ENCODE measurements around the gene LHX5. TPM values are rescaled to one million over a fixed set of nuclear protein-coding genes. Genes with fewer than 3 reads are reported as not detected.

The LHX5 gene
- total and polyA plus RNA-seq, 10 donors: not detected

DNA sequence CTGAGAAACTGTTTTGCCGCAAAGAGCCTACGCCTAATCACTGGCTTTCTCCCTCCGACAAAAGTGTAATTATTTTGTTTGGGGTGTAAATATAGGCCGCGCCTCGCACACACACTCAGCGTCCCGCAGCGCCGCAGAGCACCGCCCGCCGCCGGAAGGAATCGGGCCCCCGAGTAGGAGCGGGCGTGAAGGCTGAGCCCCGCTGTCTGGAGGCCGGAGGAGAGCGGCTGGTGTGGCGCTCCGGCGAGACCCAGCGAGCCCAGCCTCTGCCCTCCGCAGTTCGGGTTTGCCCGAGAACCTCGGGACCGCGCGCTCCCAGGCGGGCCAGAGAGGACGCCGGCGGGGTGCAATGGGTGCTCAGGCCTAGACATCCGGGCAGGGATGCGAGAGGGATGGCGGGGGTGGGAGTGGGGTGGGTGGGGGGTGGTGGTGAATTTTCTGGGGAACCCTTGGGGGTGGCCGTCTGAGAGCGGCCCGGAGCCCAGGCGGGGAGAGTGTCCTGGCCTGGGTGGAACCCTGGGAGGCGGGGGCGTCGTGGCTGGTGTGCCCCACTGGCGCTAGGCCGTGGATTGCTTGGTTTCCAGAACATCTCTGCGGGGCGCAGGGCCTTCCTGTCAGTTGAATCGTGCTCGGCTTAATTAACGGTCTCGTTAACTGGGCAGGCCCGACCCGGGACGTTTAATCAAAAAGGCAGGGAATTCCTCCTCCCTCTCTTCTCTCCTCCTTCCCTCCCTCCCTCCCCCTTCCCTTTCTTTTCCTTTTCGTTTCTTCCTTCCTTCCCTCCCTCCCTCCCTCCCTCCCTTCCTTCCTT lies 4.7 kb upstream of the LHX5 start:
- Histone ChIP-seq H3K27ac (no peak overlapping the region), H3K36me3 (no peaks in the 10 kb centered on the region), H3K4me3 (no peak overlapping the region), H3K4me1 (peaks cover 0 to 37% (median 6%) of the 10 kb centered on the region in 6 donors), H3K9me3 (peaks cover 0 to 7% (median 0%) of the 10 kb centered on the region in 8 donors), H3K27me3 (replicated peaks in 1 of 7) (peaks cover 0 to 100% (median 95%) of the 10 kb centered on the region in 7 donors)
- intact Hi-C loops (cut with DNase I; ENCODE audit: low total_unique reads): no loop called here
- TF ChIP-seq POLR2AphosphoS5 (IDR thresholded peaks at IDR 0.05) (no peak), POLR2A (IDR thresholded peaks at IDR 0.05) (no peak)
- TF ChIP-seq, protein P1, sequence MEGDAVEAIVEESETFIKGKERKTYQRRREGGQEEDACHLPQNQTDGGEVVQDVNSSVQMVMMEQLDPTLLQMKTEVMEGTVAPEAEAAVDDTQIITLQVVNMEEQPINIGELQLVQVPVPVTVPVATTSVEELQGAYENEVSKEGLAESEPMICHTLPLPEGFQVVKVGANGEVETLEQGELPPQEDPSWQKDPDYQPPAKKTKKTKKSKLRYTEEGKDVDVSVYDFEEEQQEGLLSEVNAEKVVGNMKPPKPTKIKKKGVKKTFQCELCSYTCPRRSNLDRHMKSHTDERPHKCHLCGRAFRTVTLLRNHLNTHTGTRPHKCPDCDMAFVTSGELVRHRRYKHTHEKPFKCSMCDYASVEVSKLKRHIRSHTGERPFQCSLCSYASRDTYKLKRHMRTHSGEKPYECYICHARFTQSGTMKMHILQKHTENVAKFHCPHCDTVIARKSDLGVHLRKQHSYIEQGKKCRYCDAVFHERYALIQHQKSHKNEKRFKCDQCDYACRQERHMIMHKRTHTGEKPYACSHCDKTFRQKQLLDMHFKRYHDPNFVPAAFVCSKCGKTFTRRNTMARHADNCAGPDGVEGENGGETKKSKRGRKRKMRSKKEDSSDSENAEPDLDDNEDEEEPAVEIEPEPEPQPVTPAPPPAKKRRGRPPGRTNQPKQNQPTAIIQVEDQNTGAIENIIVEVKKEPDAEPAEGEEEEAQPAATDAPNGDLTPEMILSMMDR (IDR thresholded peaks at IDR 0.05 in 8 of 11, conservative IDR thresholded peaks at IDR 0.05 in 3 of 11): no peak
- DNase-seq: no peak
- 2 to 6% (median 5%) methylated on average over 22 to 58 of the region's 58 CpGs for WGBS, 5 donors

DNA sequence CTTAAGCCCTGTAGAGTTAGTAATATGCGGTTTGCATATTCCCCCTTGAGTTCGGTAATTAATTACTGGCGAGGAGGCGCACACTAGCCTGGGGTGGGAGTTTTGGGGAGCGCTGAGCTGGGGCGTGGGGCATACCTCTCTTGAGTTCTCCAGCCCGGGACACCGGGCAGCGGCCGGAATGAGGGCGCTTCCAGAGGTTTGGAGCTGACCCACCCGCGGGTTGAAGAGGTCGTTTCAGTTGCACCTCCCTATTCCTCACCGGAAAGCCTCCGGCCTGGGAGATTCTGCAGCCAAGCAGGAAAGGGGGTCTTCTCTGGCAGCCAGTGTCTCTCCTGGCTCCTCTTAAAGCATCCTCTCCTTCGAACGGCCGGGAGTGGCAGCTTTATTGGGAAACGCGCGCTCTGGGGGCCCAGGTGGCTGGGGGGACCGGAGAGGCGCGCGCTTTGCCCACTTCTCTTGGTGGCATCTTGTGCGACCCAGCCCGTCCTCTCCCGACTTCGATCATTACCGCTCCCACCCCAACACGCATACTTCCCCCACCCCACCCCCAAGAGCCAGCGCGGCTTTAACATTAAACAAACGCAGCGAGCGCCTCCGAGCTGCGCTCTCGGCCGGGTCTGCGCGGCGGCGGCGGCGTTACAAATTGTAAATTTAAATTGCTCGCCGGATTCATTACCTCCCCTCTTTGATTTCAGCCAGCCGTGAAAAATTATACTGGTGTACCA lies 3.9 kb upstream of the LHX5 start:
- intact Hi-C loops (cut with DNase I; ENCODE audit: low total_unique reads): no loop called here

DNA sequence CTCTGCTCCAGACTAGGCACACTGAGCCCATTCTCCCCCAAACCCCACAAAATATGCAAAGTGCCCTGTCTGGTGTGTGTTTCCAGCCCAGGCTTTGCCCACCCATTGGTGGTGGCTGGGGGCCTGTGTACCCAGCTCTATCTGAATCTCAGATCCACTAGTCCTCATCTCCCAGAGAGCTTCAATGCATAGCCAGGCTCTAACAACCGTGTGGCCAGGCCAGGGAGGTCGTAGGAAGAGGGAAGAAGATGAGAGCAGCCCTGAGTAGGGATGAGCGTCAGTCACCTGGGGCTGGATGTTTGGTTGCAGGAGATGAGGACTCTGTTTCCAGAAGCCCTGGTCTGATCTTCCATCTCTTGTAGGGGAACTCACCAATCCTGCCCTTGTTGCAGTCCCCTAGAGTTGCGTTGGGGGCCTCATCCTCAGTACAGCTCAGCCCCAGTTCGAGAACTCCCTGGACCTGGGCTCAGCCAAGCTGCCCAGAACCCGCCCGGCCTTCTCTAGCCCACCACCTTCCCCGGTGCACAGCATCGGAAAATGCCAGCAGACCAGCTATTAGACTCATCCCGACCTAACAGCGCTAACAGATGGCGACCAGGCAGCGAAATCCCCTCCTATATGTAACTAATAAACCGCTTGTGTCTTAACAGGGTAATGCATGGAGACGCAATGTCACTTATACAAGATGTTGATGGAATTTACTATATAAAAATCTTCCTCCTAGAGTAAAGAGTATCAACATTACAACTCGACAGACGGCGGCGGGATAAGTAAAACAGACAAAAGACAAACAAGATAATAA lies 3.2 kb upstream of the LHX5 start:
- TF ChIP-seq POLR2AphosphoS5 (IDR thresholded peaks at IDR 0.05): no peak
- no peak for TF ChIP-seq POLR2A (IDR thresholded peaks at IDR 0.05)
- TF ChIP-seq, protein P1 (IDR thresholded peaks at IDR 0.05 in 8 of 11, conservative IDR thresholded peaks at IDR 0.05 in 3 of 11): no peak
- H3K27ac ChIP-seq: no peak overlapping the region
- H3K27me3 ChIP-seq (replicated peaks in 1 of 7): peaks cover 0 to 100% (median 95%) of the 10 kb centered on the region in 7 donors
- no peaks in the 10 kb centered on the region for H3K36me3 ChIP-seq
- 4 to 11% (median 6%) methylated on average over 18 to 19 of the region's 19 CpGs for WGBS, 5 donors
- no peak overlapping the region for H3K4me3 ChIP-seq
- peaks cover 0 to 7% (median 0%) of the 10 kb centered on the region in 8 donors for H3K9me3 ChIP-seq
- DNase-seq: no peak
- peaks cover 0 to 47% (median 8%) of the 10 kb centered on the region in 6 donors for H3K4me1 ChIP-seq
- intact Hi-C loops (cut with DNase I; ENCODE audit: low total_unique reads): no loop called here

More for the DNA sequence above, 3.9 kb upstream of the LHX5 start:
- Histone ChIP-seq H3K4me3 (no peak overlapping the region), H3K27me3 (replicated peaks in 1 of 7) (peaks cover 0 to 100% (median 95%) of the 10 kb centered on the region in 7 donors), H3K9me3 (peaks cover 0 to 7% (median 0%) of the 10 kb centered on the region in 8 donors), H3K36me3 (no peaks in the 10 kb centered on the region), H3K4me1 (peaks cover 0 to 43% (median 8%) of the 10 kb centered on the region in 6 donors), H3K27ac (no peak overlapping the region)
- no peak for DNase-seq
- WGBS, 5 donors: 3 to 13% (median 4%) methylated on average over 44 to 50 of the region's 50 CpGs
- no peak for TF ChIP-seq POLR2A (IDR thresholded peaks at IDR 0.05)
- no peak for TF ChIP-seq POLR2AphosphoS5 (IDR thresholded peaks at IDR 0.05)
- TF ChIP-seq, protein P1 (IDR thresholded peaks at IDR 0.05 in 8 of 11, conservative IDR thresholded peaks at IDR 0.05 in 3 of 11): no peak

All from spleen (tissue), 11 donors.